CD14-positive monocyte (primary cell): ENCODE data around the gene IL21R. TPM values are rescaled to one million over a fixed set of nuclear protein-coding genes. Genes with fewer than 3 reads are reported as not detected.
A peak's percentile ranks its signal among the peaks of the same experiment; 100 is the strongest.
"Not testable (repeated sequence)": the region's sequence is repeated elsewhere in the genome, so short reads cannot be mapped to it uniquely, and the experiment has no call there.

Experiments
- DNase-seq, 3 donors: peaks; one replicate each; pipeline ENCODE4 v3.0.0-alpha.2; 2011 to 2022
- H2AFZ ChIP-seq: 2 replicates; pipeline ENCODE4 v1.6.0; 2012; ENCODE audit warnings: mild to moderate bottlenecking, low read depth, low read length, inconsistent platforms; ENCODE audit not compliant: insufficient read depth, poor library complexity, severe bottlenecking
- H3K27ac ChIP-seq, 2 donors: 1 replicate in 1 of 2; 2 replicates in 1 of 2; pipeline ENCODE4 v1.5.1; 2012 to 2013; ENCODE audit warnings: low read length in 2 of 2, control low read depth in 1 of 2, inconsistent platforms in 1 of 2, low read depth in 1 of 2, mild to moderate bottlenecking in 1 of 2
- H3K27me3 ChIP-seq, 2 donors: one replicate each; pipeline versions ENCODE4 v1.6.0 to v1.6.1; 2011 to 2013; ENCODE audit warnings: low read length in 2 of 2; ENCODE audit not compliant: control insufficient read depth in 2 of 2, insufficient read depth in 2 of 2
- H3K36me3 ChIP-seq, 2 donors: replicated peaks in 1 of 2; 1 replicate in 1 of 2; 2 replicates in 1 of 2; pipeline versions ENCODE4 v1.5.1 to v1.6.1; 2012 to 2013; ENCODE audit warnings: low read length in 2 of 2, control low read depth in 1 of 2, inconsistent platforms in 1 of 2, mild to moderate bottlenecking in 1 of 2; ENCODE audit not compliant: insufficient read depth in 2 of 2, control insufficient read depth in 1 of 2
- H3K4me1 ChIP-seq, 2 donors: 1 replicate in 1 of 2; 2 replicates in 1 of 2; pipeline versions ENCODE4 v1.5.1 to v1.6.1; 2012 to 2013; ENCODE audit warnings: low read length in 2 of 2, control low read depth in 1 of 2, inconsistent platforms in 1 of 2, mild to moderate bottlenecking in 1 of 2, moderate library complexity in 1 of 2; ENCODE audit not compliant: insufficient read depth in 2 of 2, control insufficient read depth in 1 of 2
- H3K4me2 ChIP-seq: replicated peaks from 2 replicates; pipeline ENCODE3; 2012; ENCODE audit warnings: low read length, moderate library complexity, mild to moderate bottlenecking; ENCODE audit not compliant: poor library complexity, severe bottlenecking; ENCODE audit errors: extremely low read depth
- H3K4me3 ChIP-seq, 3 experiments: fragments of 200-600 bp in 1 of 3; sonication (generic) in 1 of 3; replicated peaks in 1 of 3; 1 replicate in 2 of 3; 2 replicates in 1 of 3; pipeline ENCODE4 v1.5.1; 2011 to 2013; ENCODE audit warnings: low read length in 3 of 3, mild to moderate bottlenecking in 3 of 3, control low read depth in 2 of 3, low read depth in 2 of 3, inconsistent platforms in 1 of 3, moderate library complexity in 1 of 3
- H3K79me2 ChIP-seq: 2 replicates; pipeline ENCODE4 v1.6.0; 2012; ENCODE audit warnings: mild to moderate bottlenecking, control low read depth, inconsistent platforms, low read length, moderate library complexity; ENCODE audit not compliant: insufficient read depth
- H3K9ac ChIP-seq: 2 replicates; pipeline ENCODE4 v1.6.0; 2017; ENCODE audit warnings: low read length, mild to moderate bottlenecking; ENCODE audit not compliant: insufficient read depth, poor library complexity, severe bottlenecking
- H3K9me3 ChIP-seq, 2 donors: replicated peaks in 1 of 2; 1 replicate in 1 of 2; 2 replicates in 1 of 2; pipeline versions ENCODE4 v1.5.1 to v1.6.1; 2012 to 2013; ENCODE audit warnings: low read length in 2 of 2, control low read depth in 1 of 2; ENCODE audit not compliant: control insufficient read depth in 1 of 2, insufficient read depth in 1 of 2
- H4K20me1 ChIP-seq: 2 replicates; pipeline ENCODE4 v1.6.0; 2012; ENCODE audit warnings: mild to moderate bottlenecking, low read length, control low read depth, moderate library complexity; ENCODE audit not compliant: insufficient read depth
- H3K27ac Mint-ChIP-seq, 7 donors: one replicate each; pipeline ENCODE4 v1.8.0; 2020; ENCODE audit warnings: mild to moderate bottlenecking in 7 of 7, mixed read lengths in 7 of 7, moderate library complexity in 6 of 7, inconsistent platforms in 2 of 7
- H3K27me3 Mint-ChIP-seq, 3 donors: one replicate each; pipeline ENCODE4 v1.8.0; 2021 to 2022; ENCODE audit warnings: low read depth in 3 of 3, mild to moderate bottlenecking in 3 of 3, mixed read lengths in 3 of 3, moderate library complexity in 3 of 3, inconsistent platforms in 1 of 3
- H3K36me3 Mint-ChIP-seq, 2 donors: one replicate each; pipeline ENCODE4 v1.8.0; 2020; ENCODE audit warnings: mixed read lengths in 2 of 2, inconsistent platforms in 1 of 2, mild to moderate bottlenecking in 1 of 2
- H3K4me1 Mint-ChIP-seq: one replicate; pipeline ENCODE4 v1.8.0; 2020; ENCODE audit warnings: mild to moderate bottlenecking, mixed read lengths
- H3K4me3 Mint-ChIP-seq, 2 donors: one replicate each; pipeline ENCODE4 v1.8.0; 2020; ENCODE audit warnings: mild to moderate bottlenecking in 2 of 2, mixed read lengths in 2 of 2, moderate library complexity in 1 of 2
- H3K9me3 Mint-ChIP-seq, 7 donors: one replicate each; pipeline ENCODE4 v1.8.0; 2020 to 2022; ENCODE audit warnings: mixed read lengths in 7 of 7, mild to moderate bottlenecking in 6 of 7, moderate library complexity in 6 of 7, inconsistent platforms in 2 of 7
- CTCF ChIP-seq: fragments of 200-600 bp; IDR thresholded peaks from one replicate; pipeline ENCODE4 v1.8.0; 2022; ENCODE audit warnings: antibody characterized with exemption, mild to moderate bottlenecking
- WGBS: methylation state at CpG from one replicate; pipeline ENCODE4 v1.1.5; 2013; ENCODE audit warnings: missing lambda C conversion rate; ENCODE audit not compliant: insufficient coverage; 5-methylcytosine and 5-hydroxymethylcytosine counted together
- intact Hi-C, 2 donors: fragments of 100-400 bp; cut with micrococcal nuclease; formaldehyde crosslinking; loops; one replicate each; pipeline versions ENCODE4 v1.15.0 to v1.15.1; 2023
- polyA plus RNA-seq, 3 donors: library from polyadenylated mRNA; depleted of rRNA in 1 of 3; unstranded in 2 of 3; stranded (reverse) in 1 of 3; fragments of 300-500 nt in 2 of 3; fragments of >200 nt in 1 of 3; fragmentation: Illumina TruSeq in 2 of 3; gene quantifications; 1 replicate in 2 of 3; 2 replicates in 1 of 3; pipeline ENCODE4 v1.2.3, GENCODE V29; 2012 to 2021

The IL21R gene
- polyA plus RNA-seq, 3 donors, result 1.0 to 1.7 (median 1.4) TPM

- WGBS, result 89% methylated on average over 7 of the region's 15 CpGs
- Histone ChIP-seq H3K9ac (no peak overlapping the region), H3K9me3 (no peaks in the 10 kb centered on the region), H3K4me2 (no peak overlapping the region), H3K36me3 (no peaks in the 10 kb centered on the region), H3K79me2 (no peaks in the 10 kb centered on the region), H2AFZ (no peak overlapping the region), H3K4me1 (peaks cover 12 to 20% of the 10 kb centered on the region in 2 donors), H4K20me1 (no peaks in the 10 kb centered on the region), H3K4me3 (no peak overlapping the region), H3K27me3 (peaks cover 0 to 7% of the 10 kb centered on the region in 2 donors), H3K27ac (no peak overlapping the region)
- no peak overlapping the region for H3K27ac Mint-ChIP-seq
- DNase-seq, result no peak
- H3K9me3 Mint-ChIP-seq, result peaks cover 0 to 4% (median 0%) of the 10 kb centered on the region in 7 donors
- peaks cover 26 to 36% (median 33%) of the 10 kb centered on the region in 3 donors for H3K27me3 Mint-ChIP-seq
- H3K4me1 Mint-ChIP-seq, result peaks cover 29% of the 10 kb centered on the region
- TF ChIP-seq CTCF, result no peak
- intact Hi-C loops, result no loop called here
- H3K36me3 Mint-ChIP-seq, result peaks cover 2 to 5% of the 10 kb centered on the region in 2 donors
- peak overlapping the region in 1 of 2 donors; percentile 72 for H3K4me3 Mint-ChIP-seq
Observed at GRCh38 chr16:27431773-27432532, 30.0 kb downstream of the IL21R start.

- Histone ChIP-seq H3K9ac (no peak overlapping the region), H2AFZ (no peak overlapping the region)
- peaks cover 2 to 5% of the 10 kb centered on the region in 2 donors for H3K36me3 Mint-ChIP-seq
Observed at GRCh38 chr16:27432558-27432957, 30.6 kb downstream of the IL21R start.

GRCh38 chr16:27433191-27433590 is 31.2 kb downstream of the IL21R start:
- H3K79me2 ChIP-seq, H3K36me3 ChIP-seq, H2AFZ ChIP-seq, H3K27me3 ChIP-seq, H4K20me1 ChIP-seq, H3K27ac ChIP-seq, H3K4me3 ChIP-seq, H3K36me3 Mint-ChIP-seq, H3K9ac ChIP-seq, H3K4me2 ChIP-seq, H3K4me3 Mint-ChIP-seq, H3K27ac Mint-ChIP-seq, DNase-seq, H3K9me3 Mint-ChIP-seq, intact Hi-C loops, H3K9me3 ChIP-seq: not testable (repeated sequence)
- WGBS, result 75% methylated on average over 1 of the region's 5 CpGs
- Mint-ChIP-seq H3K4me1 (peaks cover 22% of the 10 kb centered on the region), H3K27me3 (peaks cover 27 to 34% (median 33%) of the 10 kb centered on the region in 3 donors)
- H3K4me1 ChIP-seq, result peaks cover 7 to 14% of the 10 kb centered on the region in 2 donors

More at GRCh38 chr16:27432558-27432957, 30.6 kb downstream of the IL21R start:
- no peak for TF ChIP-seq CTCF
- H3K4me2 ChIP-seq, result no peak overlapping the region
- H3K9me3 ChIP-seq, result no peaks in the 10 kb centered on the region
- no peak overlapping the region for H3K27ac ChIP-seq
- Mint-ChIP-seq H3K4me3 (peak overlapping the region in 1 of 2 donors; percentile 62), H3K9me3 (peaks cover 0 to 4% (median 0%) of the 10 kb centered on the region in 7 donors), H3K27ac (peak overlapping the region in 1 of 7 donors; percentile 37), H3K27me3 (peaks cover 27 to 36% (median 33%) of the 10 kb centered on the region in 3 donors), H3K4me1 (peaks cover 23% of the 10 kb centered on the region)
- intact Hi-C loops, result no loop called here
- H3K4me3 ChIP-seq, result no peak overlapping the region
- peaks cover 0 to 7% of the 10 kb centered on the region in 2 donors for H3K27me3 ChIP-seq
- no peaks in the 10 kb centered on the region for H3K36me3 ChIP-seq
- peak in 1 of 3 donors; percentile 35 for DNase-seq
- H3K4me1 ChIP-seq, result peaks cover 7 to 14% of the 10 kb centered on the region in 2 donors
- WGBS, result 11% methylated on average over 3 of the region's 6 CpGs
- no peaks in the 10 kb centered on the region for H3K79me2 ChIP-seq
- H4K20me1 ChIP-seq, result no peaks in the 10 kb centered on the region
